ENCODE data around the gene NGRN.

The NGRN gene

GRCh38 chr15:90320062-90320884 lies 54.8 kb downstream of the NGRN start:
- DNase-seq = peak; percentile 22

GRCh38 chr15:90320885-90321278 lies 55.4 kb downstream of the NGRN start:
- DNase-seq = no peak
